HG02642 (cell line): ENCODE measurements around the gene EMX1.

Source experiments
- ATAC-seq: cut with Tn5 transposase; IDR thresholded peaks from one replicate; pipeline ENCODE4 v1.9.1; 2021; ENCODE audit warnings: mild to moderate bottlenecking; ENCODE audit not compliant: unreplicated experiment, poor library complexity

Gene EMX1

GRCh38 chr2:72972352-72973136 is 55.2 kb downstream of the EMX1 start:
- ATAC-seq, result no peak

GRCh38 chr2:72973137-72973535 is 55.8 kb downstream of the EMX1 start:
- ATAC-seq, result no peak

DNA sequence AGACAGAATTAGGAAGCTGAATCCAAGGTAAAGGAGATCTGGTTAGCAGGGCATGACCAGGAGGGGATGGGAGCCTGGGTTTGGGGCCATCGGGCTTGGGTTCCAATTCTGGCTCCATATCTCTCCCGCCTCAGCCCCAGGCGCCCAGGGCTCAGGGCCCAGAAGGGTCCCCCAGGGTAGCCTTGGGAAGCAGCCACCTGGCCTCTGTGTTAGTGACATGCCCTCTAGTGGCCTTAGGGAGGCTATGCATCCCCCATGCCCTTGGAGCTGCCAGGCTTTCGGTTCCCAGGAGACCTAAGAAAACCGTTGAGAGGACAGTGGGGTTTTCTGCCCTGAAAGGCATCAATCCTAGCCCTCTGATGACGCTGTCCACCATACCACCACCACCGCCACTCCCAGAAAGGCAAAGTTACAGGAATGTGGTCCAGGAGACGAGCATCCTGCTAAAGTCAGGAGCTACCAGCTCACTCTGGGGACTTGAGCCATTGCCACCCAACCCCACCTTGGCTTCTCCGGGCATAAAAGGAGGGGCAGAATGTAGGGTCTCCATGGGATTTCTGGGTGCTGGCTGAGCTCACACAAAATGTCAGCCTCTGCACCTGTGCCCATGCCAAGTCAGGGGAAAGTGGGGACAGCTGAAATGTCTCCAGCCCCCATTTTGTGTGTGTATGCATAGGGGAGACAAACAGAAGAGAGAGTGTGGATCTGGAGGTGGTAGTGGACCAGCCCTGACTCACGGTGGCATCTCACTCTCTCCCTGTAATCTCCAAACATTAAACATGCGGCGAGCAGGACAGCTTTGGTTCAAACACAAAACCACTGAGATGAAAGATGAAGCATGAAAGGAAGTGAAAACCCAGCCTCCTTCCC is 56.5 kb downstream of the EMX1 start:
- ATAC-seq, result peak; percentile 86

- ATAC-seq, result no peak
These were observed 57.1 kb downstream of the EMX1 start for GRCh38 chr2:72974436-72974754.

GRCh38 chr2:72975017-72975416 is 57.7 kb downstream of the EMX1 start:
- no peak for ATAC-seq

- no peak for ATAC-seq
These were observed 62.6 kb downstream of the EMX1 start for GRCh38 chr2:72979896-72980295.

DNA sequence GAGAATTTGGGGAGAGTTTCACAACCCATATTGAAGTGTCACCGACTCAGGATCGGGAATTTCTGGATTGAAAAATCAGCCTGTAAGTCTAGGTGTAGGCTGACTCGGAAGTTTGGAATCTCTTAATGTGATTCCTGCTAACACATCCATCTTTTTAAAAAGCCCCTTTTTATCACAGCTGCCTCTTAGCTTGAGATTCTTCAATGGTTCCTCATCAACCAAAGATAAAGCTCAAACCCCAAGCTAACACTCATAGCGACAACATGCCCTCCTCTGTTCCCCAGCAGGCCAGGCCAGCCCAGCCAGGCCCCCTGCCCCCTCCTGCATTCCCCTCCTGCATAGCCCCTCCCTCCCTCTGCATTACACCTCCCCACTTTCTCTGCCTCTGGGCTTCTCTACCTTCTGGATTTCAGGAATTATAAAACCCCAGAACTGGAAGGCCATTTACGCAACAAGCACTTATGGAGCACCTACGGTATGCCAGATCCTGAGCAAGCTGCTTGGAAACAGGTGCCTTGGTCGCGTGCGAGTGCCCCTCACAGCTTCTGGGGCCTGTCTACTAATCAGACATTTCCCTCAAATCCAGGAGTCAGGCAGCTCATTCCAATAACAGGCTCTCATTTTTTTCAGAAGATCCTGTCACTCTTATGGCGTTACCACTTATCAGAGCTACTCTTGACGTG is 63.4 kb downstream of the EMX1 start:
- no peak for ATAC-seq

DNA sequence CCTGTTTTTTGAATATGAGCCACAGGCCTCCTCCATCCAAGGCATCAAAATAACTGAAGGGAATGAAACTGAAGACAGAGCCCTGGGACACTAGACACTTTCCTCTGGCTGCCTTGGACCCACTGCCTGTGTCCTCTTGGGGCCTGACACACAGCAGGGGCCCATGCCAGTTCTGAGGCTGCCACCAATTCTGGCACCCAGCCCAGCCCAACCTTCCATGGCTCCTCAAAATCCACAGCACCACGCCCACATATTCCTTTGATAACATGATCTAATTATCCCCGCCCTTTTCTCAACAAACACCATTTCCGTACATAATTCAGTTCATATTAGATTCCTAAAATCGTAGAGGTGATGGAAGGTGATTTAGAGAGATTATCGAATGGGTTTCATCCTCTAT is 64.2 kb downstream of the EMX1 start:
- ATAC-seq, result no peak

GRCh38 chr2:72982219-72982618 is 64.9 kb downstream of the EMX1 start:
- no peak for ATAC-seq

DNA sequence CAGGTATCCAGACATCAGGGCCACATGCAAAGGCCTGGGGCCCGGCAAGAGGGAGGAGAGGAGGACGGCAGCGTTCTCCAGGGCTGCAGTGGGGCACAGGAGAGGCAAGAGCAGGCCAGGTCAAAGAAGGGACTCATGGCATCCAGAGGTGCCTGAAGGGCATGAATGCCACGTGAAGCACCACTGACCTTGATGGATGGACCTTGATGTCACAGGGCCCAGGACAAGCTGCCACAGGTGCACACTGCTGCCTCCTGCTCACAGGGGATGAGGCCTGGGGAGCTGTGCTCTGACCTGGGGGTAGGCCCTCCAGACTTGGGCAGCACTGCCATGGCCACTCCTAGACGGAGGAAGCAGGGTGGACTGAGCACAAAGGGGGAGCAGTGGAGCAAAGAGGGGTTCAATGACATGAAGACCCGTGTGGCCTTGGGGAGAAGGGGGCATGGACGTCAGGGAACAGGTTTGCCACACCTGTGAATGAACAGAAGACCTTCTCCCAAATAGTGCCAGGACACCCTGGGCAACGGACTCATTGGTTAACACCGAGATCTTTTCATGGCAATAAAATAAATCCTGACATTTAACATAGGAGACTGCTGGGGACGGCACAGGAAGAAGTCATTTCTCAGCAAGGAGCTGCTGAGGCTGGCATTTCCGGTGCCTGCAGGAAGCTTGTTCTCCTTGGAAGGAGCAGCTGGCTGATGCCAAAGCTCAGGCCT is 65.6 kb downstream of the EMX1 start:
- ATAC-seq, result no peak

DNA sequence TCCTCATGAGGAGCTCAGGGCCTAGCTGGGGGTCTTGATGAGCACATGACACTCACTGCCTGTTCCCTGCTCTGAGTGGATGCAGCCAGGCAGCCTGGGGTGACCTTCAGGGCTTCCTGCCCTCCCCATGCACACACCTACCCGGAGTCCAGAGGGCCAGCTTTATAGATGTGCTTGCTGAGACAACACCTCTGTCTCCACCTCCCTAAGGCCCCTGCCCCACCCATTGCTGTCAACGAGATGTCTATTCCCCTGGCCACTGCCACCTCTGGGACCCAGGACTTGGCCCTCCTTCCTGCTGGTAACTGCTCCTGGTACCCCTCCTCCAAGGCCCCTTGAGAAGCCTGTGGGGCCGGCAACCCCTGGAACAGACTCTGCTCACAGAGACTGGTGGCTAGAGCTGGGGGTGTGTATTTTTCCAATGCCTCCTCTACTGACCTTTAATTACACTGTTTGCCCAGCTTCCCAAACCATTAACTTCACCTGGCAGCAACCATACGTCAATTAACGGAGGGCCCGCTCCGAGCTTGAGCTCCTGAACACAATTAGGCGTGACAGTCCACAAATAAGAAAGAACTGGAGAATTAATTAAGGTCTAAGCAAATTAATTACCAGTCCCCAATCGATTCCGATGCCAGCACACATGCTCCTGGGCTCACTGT is 66.3 kb downstream of the EMX1 start:
- ATAC-seq, result no peak

DNA sequence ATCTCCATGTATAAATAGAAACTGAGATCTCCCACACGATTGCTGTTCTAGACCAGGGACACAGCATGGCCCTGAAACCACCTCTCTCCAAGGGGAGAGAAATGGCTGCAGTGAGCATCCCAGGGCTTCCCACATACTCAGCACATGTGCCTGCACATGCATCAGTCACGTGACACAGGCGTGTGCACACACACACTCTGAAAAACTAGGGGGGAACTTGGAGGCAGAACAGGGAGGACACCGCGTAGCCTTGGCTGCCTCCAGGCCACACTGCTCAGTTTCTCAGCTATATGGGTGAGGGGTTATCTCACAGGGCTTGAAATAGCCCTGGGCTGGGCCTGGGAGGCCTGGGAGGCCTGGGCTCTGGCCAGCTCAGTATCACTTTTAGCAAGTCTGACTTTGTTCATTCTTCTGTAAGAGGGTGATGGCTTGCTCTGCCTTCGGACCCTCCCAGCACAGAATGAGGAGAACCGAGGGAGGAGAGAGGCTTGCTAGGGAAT is 66.9 kb downstream of the EMX1 start:
- no peak for ATAC-seq
